ENCODE measurements around the gene PCOLCE2. TPM values are rescaled to one million over a fixed set of nuclear protein-coding genes. Genes with fewer than 3 reads are reported as not detected.

The PCOLCE2 gene
- total RNA-seq, 1 donor from 2014 or later: 1.7 TPM

DNA sequence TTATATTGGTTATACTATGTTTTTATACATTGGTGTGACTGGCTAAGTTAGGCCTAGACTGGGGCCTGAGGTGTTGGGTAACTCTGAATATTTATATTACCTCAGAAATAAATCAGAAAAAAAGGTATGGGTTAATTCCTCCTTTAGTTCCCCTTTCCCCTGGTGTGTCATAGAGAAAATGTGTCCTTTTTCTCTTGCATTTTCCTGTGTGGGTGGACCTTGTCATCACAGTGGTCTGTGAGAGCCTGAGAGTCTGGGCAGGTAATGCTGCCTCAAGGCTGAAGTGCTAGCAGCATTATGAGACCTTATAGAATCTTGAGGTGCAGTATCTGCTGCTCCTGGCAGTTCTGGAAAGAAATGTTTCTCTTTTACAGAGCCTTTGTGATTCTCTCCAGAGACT is 69.7 kb downstream of the PCOLCE2 start:
- no peak overlapping the region for H3K4me3 ChIP-seq (ENCODE audit: low read depth, low read length)
- TF ChIP-seq, protein P1, sequence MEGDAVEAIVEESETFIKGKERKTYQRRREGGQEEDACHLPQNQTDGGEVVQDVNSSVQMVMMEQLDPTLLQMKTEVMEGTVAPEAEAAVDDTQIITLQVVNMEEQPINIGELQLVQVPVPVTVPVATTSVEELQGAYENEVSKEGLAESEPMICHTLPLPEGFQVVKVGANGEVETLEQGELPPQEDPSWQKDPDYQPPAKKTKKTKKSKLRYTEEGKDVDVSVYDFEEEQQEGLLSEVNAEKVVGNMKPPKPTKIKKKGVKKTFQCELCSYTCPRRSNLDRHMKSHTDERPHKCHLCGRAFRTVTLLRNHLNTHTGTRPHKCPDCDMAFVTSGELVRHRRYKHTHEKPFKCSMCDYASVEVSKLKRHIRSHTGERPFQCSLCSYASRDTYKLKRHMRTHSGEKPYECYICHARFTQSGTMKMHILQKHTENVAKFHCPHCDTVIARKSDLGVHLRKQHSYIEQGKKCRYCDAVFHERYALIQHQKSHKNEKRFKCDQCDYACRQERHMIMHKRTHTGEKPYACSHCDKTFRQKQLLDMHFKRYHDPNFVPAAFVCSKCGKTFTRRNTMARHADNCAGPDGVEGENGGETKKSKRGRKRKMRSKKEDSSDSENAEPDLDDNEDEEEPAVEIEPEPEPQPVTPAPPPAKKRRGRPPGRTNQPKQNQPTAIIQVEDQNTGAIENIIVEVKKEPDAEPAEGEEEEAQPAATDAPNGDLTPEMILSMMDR (IDR thresholded peaks at IDR 0.05; ENCODE audit: insufficient read depth, low read length, poor library complexity, severe bottlenecking): no peak
- DNase-seq (ENCODE audit: low read depth): no peak
- H3K27me3 ChIP-seq (ENCODE audit: control insufficient read depth, insufficient read depth, low read length): no peaks in the 10 kb centered on the region
- H3K36me3 ChIP-seq (ENCODE audit: control insufficient read depth, insufficient read depth, low read length): no peaks in the 10 kb centered on the region

DNA sequence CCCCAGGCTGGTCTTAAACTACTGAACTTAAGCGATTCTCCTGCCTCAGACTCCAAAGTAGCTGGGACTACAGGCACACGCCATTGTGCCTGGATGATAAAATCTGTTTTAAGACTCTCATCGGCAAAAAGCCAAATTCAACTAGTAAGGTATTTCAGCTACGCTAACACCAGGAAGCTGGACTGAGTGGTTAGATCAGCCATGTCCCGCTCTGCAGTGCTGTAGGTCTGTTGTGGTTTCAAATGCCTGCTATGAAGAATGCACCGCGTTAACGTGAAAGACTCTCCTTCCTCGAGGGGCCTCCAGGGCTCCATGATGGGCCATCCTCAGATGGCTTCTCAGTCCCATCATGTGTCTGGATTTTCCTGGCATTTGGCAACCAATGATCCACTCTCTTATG is 70.2 kb downstream of the PCOLCE2 start:
- Histone ChIP-seq H3K4me3 (ENCODE audit: low read depth, low read length) (no peak overlapping the region), H3K36me3 (ENCODE audit: control insufficient read depth, insufficient read depth, low read length) (no peaks in the 10 kb centered on the region), H3K27me3 (ENCODE audit: control insufficient read depth, insufficient read depth, low read length) (no peaks in the 10 kb centered on the region)
- TF ChIP-seq, protein P1 (IDR thresholded peaks at IDR 0.05; ENCODE audit: insufficient read depth, low read length, poor library complexity, severe bottlenecking): no peak
- no peak for DNase-seq (ENCODE audit: low read depth)

DNA sequence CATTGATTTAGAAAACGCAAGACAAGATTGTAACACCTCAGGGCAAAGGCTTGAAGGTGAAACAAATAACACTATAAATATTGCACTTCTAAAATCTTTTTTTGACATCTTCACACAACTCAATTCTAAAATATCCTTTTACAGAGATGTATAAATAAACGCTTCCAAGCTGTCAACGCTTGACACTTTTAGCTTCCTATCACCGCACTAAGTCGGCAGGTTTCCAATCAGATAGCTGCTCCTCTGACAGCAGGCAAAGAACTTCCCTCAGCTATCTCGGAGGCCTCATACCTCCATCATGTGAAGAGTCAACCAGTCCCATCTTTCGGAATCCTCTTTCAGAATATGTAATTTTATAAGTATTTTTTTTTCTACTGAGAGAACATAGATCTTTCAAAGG is 71.0 kb downstream of the PCOLCE2 start:
- DNase-seq (ENCODE audit: low read depth): no peak
- Histone ChIP-seq H3K36me3 (ENCODE audit: control insufficient read depth, insufficient read depth, low read length) (no peaks in the 10 kb centered on the region), H3K4me3 (ENCODE audit: low read depth, low read length) (no peak overlapping the region), H3K27me3 (ENCODE audit: control insufficient read depth, insufficient read depth, low read length) (no peaks in the 10 kb centered on the region)
- TF ChIP-seq, protein P1 (IDR thresholded peaks at IDR 0.05; ENCODE audit: insufficient read depth, low read length, poor library complexity, severe bottlenecking): no peak

DNA sequence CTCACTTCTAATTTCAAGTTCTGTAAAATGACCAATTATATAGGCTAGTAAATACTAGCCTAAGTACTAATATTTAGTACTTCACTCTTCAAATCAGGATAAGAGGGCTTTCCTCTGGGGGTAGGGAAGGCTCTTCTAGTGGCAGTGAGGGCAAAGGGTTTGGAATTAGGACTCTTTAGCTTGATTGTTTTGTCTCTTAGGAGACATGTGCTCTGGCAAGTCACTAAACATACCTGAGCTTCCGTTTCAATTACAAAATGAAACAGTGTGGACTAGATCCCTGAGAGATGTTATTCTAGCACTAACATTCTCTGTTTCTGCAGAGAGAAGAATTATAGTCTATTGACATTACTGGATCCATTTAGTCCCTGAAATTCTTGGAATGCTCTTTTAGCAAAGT is 71.5 kb downstream of the PCOLCE2 start:
- DNase-seq (ENCODE audit: low read depth): no peak
- TF ChIP-seq, protein P1 (IDR thresholded peaks at IDR 0.05; ENCODE audit: insufficient read depth, low read length, poor library complexity, severe bottlenecking): no peak

DNA sequence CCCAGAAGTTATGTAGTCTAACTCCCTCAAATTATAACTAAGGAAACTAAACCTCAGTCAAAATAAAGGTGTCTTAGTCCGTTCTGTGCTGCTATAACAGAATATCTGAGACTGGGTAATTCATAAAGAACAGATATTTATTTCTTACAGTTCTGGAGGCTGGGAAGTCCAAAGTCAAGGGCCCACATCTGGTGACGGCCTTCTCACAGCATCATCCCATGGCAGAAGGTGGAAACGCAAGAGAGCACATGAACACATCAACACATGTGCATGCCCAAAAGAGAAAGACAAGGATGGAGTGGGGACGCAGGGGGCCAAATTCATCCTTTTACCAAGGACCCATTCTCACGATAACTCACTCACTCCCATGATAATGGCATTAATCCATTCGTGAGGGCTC is 73.1 kb downstream of the PCOLCE2 start:
- Histone ChIP-seq H3K27me3 (ENCODE audit: control insufficient read depth, insufficient read depth, low read length) (no peaks in the 10 kb centered on the region), H3K4me3 (ENCODE audit: low read depth, low read length) (no peak overlapping the region), H3K36me3 (ENCODE audit: control insufficient read depth, insufficient read depth, low read length) (no peaks in the 10 kb centered on the region)
- TF ChIP-seq, protein P1 (IDR thresholded peaks at IDR 0.05; ENCODE audit: insufficient read depth, low read length, poor library complexity, severe bottlenecking): no peak
- DNase-seq (ENCODE audit: low read depth): no peak

More for the DNA sequence above, 71.5 kb downstream of the PCOLCE2 start:
- Histone ChIP-seq H3K27me3 (ENCODE audit: control insufficient read depth, insufficient read depth, low read length) (no peaks in the 10 kb centered on the region), H3K4me3 (ENCODE audit: low read depth, low read length) (no peak overlapping the region), H3K36me3 (ENCODE audit: control insufficient read depth, insufficient read depth, low read length) (no peaks in the 10 kb centered on the region)

DNA sequence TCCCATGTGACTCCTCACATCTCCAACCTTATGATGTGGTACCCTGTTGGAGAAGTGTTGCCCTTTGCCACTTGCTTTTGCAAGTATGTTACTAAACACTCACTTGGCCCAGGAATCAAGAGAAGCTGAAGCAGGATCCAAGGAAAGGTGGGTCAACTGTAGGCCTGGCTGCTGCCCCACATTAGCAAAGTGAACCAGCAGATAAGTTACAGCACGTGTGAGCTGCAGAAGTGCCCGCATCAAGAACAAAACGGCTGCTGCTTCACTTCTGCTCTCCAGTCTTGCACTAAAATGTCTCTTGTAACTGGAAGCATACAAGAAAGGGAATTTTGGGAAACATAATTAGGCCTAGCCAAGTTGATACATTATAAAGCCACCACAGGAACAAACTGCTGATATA is 79.6 kb downstream of the PCOLCE2 start:
- no peaks in the 10 kb centered on the region for H3K27me3 ChIP-seq (ENCODE audit: control insufficient read depth, insufficient read depth, low read length)
- H3K36me3 ChIP-seq (ENCODE audit: control insufficient read depth, insufficient read depth, low read length): no peaks in the 10 kb centered on the region
- no peak overlapping the region for H3K4me3 ChIP-seq (ENCODE audit: low read depth, low read length)
- TF ChIP-seq, protein P1 (IDR thresholded peaks at IDR 0.05; ENCODE audit: insufficient read depth, low read length, poor library complexity, severe bottlenecking): no peak
- no peak for DNase-seq (ENCODE audit: low read depth)

All from kidney epithelial cell (primary cell).